GM21576 (cell line): ENCODE results near the gene PRKD2.

ENCODE experiments used
- ATAC-seq: cut with Tn5 transposase; IDR thresholded peaks from one replicate; pipeline ENCODE4 v1.9.1; 2021; ENCODE audit warnings: mild to moderate bottlenecking, moderate library complexity; ENCODE audit not compliant: unreplicated experiment

The PRKD2 gene

GRCh38 chr19:46725036-46725820 is 8.3 kb upstream of the PRKD2 start:
- no peak for ATAC-seq

DNA sequence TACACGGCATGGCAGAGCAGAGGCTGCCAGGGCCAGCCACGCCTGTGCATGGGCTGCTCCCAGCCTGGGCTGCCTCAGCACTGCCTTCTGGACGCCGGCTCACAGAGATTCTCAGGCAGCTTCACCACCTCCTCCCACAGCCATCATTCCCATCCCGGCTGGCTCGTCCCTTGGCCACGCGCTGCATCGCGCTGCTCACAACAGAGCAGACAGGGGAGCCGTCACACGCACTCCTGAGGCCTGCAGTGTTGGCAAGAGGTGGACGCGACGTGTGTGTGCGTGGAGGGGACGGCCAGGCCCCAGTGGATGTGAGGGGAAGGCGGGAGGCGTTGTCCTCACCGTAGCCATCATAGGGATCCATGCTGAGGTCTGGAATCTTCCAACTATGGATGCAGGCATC is 7.6 kb upstream of the PRKD2 start:
- no peak for ATAC-seq

DNA sequence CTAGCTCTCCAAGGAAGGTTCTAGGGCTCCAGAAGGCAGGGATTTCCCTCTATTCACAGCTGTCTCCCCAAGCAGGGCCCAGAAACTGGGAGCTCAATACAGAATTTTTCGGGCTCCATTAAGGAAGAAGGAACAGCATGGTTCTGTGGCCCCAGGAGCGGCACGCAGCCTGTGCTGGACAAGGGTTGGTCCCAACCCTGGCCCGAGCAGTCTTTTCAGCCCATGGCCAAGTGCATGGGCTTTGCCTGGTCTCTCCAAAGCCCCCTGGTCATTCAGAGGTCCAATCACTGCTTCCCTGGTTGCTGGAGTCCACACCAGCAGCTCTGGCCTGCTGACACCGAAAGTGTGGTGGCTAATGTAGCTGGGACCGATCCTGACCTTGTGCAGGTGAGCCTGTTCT is 6.6 kb upstream of the PRKD2 start:
- ATAC-seq, result no peak

DNA sequence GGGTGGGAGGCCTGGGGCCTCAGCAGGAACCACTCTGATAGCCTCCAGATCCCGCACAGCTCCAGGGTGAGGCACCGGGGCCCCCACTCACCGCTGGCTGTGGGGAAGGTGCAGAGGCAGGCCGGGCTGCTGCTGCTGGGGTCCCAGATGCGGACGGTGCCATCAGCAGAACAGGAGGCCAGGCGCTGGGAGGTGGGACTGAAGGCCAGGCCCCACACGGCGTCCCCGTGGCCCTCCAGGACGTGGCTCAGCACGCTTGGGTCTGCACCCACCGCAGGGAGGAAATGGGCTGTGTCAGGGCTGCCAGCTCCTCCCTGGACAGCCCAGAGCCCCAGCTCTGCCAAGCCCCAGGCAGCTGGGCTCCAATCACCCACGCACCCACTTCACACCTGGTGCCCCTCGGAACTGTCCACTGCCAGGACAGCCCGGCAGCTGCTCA is 6.1 kb upstream of the PRKD2 start:
- ATAC-seq, result no peak

- ATAC-seq, result no peak
Measured at GRCh38 chr19:46722421-46723022, 5.6 kb upstream of the PRKD2 start.

DNA sequence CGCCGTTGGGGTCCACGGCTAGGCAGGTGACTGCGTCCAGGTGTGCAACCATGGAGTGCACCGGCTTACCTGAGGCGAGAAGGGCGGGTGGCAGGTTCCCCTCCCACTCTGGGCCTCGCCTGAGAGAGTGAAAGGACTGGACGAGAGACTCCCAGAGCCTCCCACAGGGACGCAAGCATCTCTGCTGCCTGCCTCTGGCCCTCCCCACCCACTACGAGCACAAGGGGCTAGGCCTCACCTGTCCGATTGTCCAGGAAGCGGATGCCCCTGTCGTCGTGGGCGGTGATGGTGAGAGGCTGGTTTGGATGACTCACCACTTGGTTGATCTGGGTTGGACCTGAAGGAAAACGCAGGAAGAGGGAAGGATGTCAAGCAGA is 5.1 kb upstream of the PRKD2 start:
- ATAC-seq, result no peak

- no peak for ATAC-seq
Measured at GRCh38 chr19:46721269-46722003, 4.5 kb upstream of the PRKD2 start.

DNA sequence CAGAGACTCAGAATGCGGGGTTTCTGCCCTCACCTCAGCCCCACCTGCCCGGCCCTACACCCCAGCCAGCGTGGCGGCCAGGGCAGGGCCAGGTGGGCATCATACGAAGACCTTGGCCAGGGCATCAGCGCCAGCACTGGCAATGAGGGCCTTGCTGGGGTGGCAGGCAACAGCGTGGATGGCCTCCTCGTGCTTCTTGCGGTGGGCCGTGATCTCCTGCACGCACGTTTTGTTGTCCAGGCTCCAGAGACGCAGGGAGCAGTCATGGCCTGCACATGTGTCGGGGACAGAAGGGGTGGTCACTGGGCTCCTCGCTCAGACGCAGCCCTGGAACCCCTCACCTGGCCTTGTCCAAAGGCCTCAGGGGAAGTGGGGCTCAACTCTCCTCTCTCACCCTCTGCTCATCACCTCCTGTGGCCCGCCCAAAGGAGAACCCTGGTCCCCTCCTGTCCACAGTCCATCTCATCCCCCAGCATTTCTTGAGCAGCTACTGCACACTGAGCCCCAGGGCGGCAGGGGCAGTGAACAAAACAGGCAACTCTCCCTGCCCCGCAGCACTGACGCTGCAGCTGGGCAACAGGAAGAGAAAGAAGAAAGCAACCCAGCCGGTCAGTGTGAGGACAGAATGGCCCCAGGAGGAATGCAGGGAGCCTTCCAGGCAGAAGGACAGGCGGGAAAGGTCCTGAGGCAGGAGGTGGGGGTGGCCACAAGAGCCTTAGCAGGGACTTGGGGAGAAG is 3.8 kb upstream of the PRKD2 start:
- no peak for ATAC-seq

DNA sequence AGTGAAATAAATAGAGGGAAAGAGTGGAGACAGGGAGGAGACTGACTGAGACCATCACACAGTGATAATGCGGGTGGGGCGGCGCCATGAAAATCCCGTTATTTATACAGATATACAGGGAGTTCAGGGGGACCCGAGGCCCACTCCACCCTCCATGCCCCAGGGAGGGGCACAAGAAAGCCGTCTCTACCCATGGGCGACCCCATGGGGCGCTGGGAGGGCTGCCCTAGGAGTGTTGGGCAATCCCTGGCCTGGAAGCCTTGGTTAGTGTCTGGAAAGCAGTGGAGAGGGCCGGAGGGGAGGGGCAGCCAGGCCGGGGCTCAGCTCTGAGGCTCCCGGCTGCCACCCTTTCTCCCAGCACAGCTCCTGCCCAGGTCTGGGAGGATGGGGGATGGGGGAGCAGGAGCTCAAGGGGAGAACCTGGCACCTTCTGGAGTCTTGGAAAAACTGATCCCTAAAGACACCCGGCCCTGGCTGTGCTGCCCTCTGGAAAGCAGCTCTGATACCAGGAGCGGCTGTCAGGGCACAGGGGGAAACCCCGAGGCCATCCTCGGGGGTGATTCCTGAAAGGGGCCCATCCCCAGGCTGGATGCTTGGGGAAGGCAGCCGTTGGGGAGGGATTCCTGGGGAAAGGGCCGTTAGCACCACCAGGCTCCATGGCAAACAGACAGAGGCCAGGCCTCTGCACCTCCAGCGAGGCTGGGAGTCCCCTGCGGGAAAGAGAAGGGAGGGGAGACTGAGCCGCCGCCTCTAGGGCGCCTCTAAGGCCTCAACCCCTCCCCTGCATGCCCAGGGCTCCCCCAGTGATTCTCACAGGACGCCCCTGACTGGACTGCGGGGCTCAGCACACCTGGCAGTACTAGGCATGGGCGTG is 3.0 kb upstream of the PRKD2 start:
- ATAC-seq, result no peak

- no peak for ATAC-seq
Measured at GRCh38 chr19:46718934-46719622, 2.2 kb upstream of the PRKD2 start.

GRCh38 chr19:46718157-46718933 is 1.4 kb upstream of the PRKD2 start:
- no peak for ATAC-seq

DNA sequence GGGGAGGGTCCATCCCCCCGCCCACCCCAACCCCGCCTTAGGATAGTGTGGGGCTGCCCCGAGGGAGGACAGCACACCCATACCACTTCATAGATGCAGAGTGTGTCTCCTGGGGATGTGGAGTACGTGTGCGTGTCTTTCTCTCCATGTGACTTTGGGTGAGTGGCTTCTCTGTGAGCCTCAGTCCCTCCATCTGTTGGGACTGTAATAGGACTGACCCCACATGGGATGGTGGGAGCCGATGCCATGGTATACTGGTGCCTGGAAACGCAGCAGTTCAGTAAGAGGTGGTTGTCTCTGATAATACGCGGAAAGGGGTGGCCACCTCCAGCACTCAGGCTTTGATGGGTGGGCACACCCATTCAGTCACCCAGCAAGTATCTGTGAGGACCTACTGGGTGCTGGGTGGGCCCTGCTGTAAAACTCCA is 816 bp upstream of the PRKD2 start:
- ATAC-seq, result no peak

DNA sequence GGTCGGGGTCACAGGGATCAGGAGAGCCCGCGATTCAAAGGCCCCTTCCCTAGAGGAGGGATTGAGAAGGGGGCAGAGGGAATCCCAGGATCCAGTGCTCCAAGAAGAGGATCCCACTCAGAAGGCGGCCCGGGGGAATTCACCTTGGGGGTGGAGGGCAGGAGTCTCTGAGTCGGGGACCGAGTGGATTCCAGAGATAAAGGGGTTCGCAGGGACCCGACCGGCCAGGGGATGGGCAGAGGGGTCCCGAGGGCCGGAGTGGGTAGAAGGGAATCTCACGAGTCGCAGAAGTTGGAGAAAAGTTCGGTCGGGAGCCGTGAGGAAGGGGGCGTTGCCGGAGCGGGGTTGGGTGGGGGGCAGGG is 261 bp downstream of the PRKD2 start:
- ATAC-seq, result no peak

DNA sequence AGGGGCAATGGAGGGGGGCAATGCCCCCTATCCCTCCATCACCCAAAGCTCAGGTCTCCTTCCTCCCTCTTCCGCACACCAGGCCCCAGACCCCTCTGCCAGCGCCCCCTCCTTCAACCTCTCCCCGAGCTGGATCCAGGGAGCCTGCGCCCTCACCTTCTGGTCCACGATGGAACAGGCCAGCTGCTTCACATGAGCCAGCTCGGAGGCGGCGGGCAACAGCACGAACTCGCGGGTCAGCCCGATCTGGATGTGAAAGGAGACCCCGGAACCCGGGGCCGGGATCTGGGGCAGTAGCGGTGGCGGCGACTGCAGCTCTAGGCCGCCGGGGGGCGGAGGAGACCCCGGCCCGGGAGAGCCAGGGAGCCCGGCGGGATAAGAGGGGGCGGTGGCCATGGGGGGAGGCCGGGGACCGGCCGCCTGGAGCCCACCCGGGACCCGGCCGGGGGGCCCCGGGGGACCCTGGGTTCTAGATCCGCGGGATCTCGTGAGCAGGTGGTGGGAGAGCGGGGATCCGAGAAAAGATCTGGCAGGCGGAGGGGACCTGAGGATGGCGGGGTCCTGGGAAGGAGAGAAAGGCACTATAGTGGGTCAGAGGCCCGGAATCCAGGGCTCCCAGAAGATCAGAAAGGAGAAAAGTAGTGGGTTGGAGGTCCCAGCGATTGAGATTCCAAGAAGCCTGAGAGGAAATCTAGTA is 791 bp downstream of the PRKD2 start:
- ATAC-seq, result no peak

GRCh38 chr19:46715620-46715974 is 1.3 kb downstream of the PRKD2 start:
- ATAC-seq, result no peak

DNA sequence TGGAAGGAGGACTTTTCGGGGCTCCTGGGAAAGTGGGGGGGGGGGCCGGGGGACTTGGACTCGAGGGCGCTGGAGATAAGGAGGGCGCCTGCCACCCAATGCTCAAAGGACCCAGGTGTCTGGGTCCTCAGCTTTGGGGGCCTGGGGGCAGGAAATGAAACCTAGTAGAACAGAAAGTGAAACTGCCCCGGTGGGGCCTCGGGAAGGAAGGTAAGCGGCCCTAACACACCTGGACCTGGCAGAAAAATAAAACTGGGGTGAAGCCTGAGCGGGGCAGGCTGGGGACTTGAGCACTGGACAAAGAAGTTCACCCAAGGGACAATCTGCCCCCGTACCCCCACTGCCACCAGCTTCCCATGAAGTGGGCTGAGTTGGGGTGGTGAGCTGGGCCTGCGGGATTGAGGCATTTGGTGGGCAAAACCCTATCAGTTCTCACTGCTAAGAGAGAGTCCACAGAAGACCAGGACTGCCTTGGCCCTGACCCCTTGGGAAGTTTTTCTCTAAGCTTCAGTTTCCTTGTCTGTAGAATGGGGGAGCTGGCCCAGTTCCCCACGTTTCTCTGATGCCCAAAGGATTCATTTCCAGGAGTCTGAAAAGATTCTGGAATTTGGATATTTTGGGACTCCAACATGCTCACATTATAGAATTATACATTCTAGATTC is 2.3 kb downstream of the PRKD2 start:
- no peak for ATAC-seq

- ATAC-seq, result no peak
Measured at GRCh38 chr19:46713781-46714443, 3.0 kb downstream of the PRKD2 start.
